ENCODE results near the gene IGFL2. TPM values are rescaled to one million over a fixed set of nuclear protein-coding genes. Genes with fewer than 3 reads are reported as not detected.

Gene IGFL2
- total and polyA plus RNA-seq, 10 of the 15 experiments (the other 5 are each of a cell fraction or from before 2014, with no cell fraction given) = 0.19 TPM; not detected in 9

DNA sequence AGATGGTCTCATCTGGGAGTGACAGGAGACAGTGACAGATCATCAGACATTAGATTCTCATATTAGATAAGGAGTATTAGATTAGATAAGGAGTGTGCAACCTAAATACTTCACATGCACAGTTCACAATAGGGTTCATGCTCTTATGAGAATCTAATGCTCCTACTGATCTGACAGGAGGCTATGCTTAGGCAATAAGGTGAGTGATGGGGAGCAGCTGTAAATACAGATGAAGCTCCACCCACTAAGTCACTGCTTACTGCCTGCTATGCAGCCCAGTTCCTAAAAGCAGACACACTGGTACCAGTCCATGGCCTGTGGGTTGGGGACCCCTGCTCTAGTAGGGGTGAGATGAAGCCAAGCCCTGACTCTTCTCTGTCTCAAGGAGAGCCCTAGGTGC, 13.5 kb upstream of the IGFL2 start:
- Histone ChIP-seq H3K27ac (ENCODE audit: control insufficient read depth, insufficient read depth) (no peak overlapping the region), H3K9me3 (replicated peaks; ENCODE audit: control insufficient read depth, insufficient read depth, low read length) (peaks cover 2% of the 10 kb centered on the region; the same call in 2 of the 3 replicates), H3K27me3 (replicated peaks in 1 of 2; ENCODE audit: control insufficient read depth in 2 of 2, insufficient read depth in 2 of 2, low read length in 1 of 2) (peaks cover 0 to 4% of the 10 kb centered on the region in 2 experiments; a peak in 1 of 4 replicates), H3K36me3 (ENCODE audit: control insufficient read depth in 2 of 2, insufficient read depth in 2 of 2, low read length in 1 of 2) (no peaks in the 10 kb centered on the region), H3K79me2 (ENCODE audit: control insufficient read depth, insufficient read depth, low read length) (no peaks in the 10 kb centered on the region), H3K9ac (ENCODE audit: control insufficient read depth, insufficient read depth, low read length) (no peak overlapping the region), H3K4me3 (no peak overlapping the region), H3K4me1 (ENCODE audit: control insufficient read depth, insufficient read depth, low read length) (peaks cover 3% of the 10 kb centered on the region; the same call in 1 of the 2 replicates), H2AFZ (ENCODE audit: control insufficient read depth, low read depth, low read length) (no peak overlapping the region), H3K4me2 (ENCODE audit: control insufficient read depth, insufficient read depth) (no peak overlapping the region), H4K20me1 (ENCODE audit: control insufficient read depth, insufficient read depth) (no peaks in the 10 kb centered on the region; the same call in 1 of the 2 replicates)
- in situ Hi-C loops (cut with MboI) (no loop called here), intact Hi-C loops (cut with micrococcal nuclease; ENCODE audit: unreplicated experiment) (no loop called here)
- TF ChIP-seq NR2C2 (IDR thresholded peaks at IDR 0.05; ENCODE audit: borderline replicate concordance, control insufficient read depth, insufficient read length, low read depth) (no peak), BACH1 (IDR thresholded peaks at IDR 0.05; ENCODE audit: borderline replicate concordance) (no peak), SMC3 (IDR thresholded peaks at IDR 0.05; ENCODE audit: borderline replicate concordance, low read length) (no peak), TCF7 (IDR thresholded peaks at IDR 0.05; ENCODE audit: borderline replicate concordance) (no peak)
- ChIA-PET CTCF (no interaction called here), SMC1A (ENCODE audit: uncharacterized antibody, unreplicated experiment) (interaction anchor here (1.5 kb wide), 1 partner anchor 19 kb away, joined by 7 read pairs; no protein-coding TSS in a partner anchor), RAD21 (ENCODE audit: unreplicated experiment) (no interaction called here), POLR2A (no interaction called here)
- DNase-seq (ENCODE audit: low read depth, low spot score) = no peak
- ATAC-seq = no peak
- no TSS peak for BruUV-seq (replicated peaks)
- FAIRE-seq = no peak

DNA sequence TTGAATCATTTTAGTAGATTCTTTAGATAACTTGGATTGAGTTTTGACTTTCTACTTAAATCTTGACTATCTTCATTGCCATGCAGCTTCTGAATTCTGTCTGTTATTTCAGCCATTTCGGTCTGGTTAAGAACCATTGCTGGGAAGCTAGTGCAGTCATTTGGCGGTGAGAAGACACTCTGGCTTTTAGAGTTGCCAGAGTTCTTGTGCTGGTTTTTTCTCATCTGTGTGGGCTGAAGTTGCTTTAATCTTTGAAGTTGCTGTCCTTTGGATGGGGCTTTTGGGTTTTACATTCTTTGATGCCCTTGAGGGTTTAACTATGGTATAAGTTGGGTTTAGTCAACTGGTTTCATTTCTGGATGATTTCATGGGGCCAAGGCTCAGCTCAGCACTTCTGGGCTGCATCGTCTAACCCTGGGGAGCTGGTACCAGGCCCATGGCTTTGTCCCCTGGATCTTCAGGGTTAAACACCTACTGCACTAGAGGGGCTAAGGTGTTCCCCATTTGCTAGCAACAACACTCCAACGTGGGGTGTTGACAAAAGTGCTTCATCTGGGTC, 10.0 kb upstream of the IGFL2 start:
- DNase-seq (ENCODE audit: low read depth, low spot score) (no peak), FAIRE-seq (no peak), ATAC-seq (no peak)
- no peak overlapping the region for H3K27ac ChIP-seq (ENCODE audit: control insufficient read depth, insufficient read depth)
- RAD21 ChIA-PET (ENCODE audit: unreplicated experiment) = no interaction called here
- intact Hi-C loops (cut with micrococcal nuclease; ENCODE audit: unreplicated experiment) = no loop called here
- H3K4me3 ChIP-seq = no peak overlapping the region
- no peak overlapping the region for H3K9ac ChIP-seq (ENCODE audit: control insufficient read depth, insufficient read depth, low read length)
- H3K79me2 ChIP-seq (ENCODE audit: control insufficient read depth, insufficient read depth, low read length) = no peaks in the 10 kb centered on the region
- TF ChIP-seq SRF (IDR thresholded peaks at IDR 0.05; ENCODE audit: low read depth in 2 of 2, low read length in 2 of 2) (no peak), TAF1 (IDR thresholded peaks at IDR 0.05; ENCODE audit: borderline replicate concordance, low read depth, low read length) (no peak)
- TF ChIP-seq, protein P1, sequence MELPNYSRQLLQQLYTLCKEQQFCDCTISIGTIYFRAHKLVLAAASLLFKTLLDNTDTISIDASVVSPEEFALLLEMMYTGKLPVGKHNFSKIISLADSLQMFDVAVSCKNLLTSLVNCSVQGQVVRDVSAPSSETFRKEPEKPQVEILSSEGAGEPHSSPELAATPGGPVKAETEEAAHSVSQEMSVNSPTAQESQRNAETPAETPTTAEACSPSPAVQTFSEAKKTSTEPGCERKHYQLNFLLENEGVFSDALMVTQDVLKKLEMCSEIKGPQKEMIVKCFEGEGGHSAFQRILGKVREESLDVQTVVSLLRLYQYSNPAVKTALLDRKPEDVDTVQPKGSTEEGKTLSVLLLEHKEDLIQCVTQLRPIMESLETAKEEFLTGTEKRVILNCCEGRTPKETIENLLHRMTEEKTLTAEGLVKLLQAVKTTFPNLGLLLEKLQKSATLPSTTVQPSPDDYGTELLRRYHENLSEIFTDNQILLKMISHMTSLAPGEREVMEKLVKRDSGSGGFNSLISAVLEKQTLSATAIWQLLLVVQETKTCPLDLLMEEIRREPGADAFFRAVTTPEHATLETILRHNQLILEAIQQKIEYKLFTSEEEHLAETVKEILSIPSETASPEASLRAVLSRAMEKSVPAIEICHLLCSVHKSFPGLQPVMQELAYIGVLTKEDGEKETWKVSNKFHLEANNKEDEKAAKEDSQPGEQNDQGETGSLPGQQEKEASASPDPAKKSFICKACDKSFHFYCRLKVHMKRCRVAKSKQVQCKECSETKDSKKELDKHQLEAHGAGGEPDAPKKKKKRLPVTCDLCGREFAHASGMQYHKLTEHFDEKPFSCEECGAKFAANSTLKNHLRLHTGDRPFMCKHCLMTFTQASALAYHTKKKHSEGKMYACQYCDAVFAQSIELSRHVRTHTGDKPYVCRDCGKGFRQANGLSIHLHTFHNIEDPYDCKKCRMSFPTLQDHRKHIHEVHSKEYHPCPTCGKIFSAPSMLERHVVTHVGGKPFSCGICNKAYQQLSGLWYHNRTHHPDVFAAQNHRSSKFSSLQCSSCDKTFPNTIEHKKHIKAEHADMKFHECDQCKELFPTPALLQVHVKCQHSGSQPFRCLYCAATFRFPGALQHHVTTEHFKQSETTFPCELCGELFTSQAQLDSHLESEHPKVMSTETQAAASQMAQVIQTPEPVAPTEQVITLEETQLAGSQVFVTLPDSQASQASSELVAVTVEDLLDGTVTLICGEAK (IDR thresholded peaks at IDR 0.05; ENCODE audit: borderline replicate concordance) = no peak
- no peak overlapping the region for H2AFZ ChIP-seq (ENCODE audit: control insufficient read depth, low read depth, low read length)
- CTCF ChIA-PET = no interaction called here
- in situ Hi-C loops (cut with MboI) = no loop called here
- H3K4me2 ChIP-seq (ENCODE audit: control insufficient read depth, insufficient read depth) = no peak overlapping the region
- BruUV-seq (replicated peaks) = no TSS peak
- POLR2A ChIA-PET = interaction anchor here (0.6 kb wide), 1 partner anchor 14 kb away, joined by 3 read pairs; no protein-coding TSS in a partner anchor
- no peaks in the 10 kb centered on the region; the same call in 1 of the 2 replicates for H4K20me1 ChIP-seq (ENCODE audit: control insufficient read depth, insufficient read depth)
- 16% methylated on average over 4 of the region's 4 CpGs for WGBS (ENCODE audit: insufficient coverage, insufficient replicate concordance, low lambda C conversion rate, missing lambda C conversion rate)
- H3K36me3 ChIP-seq (ENCODE audit: control insufficient read depth in 2 of 2, insufficient read depth in 2 of 2, low read length in 1 of 2) = no peaks in the 10 kb centered on the region
- peaks cover under 1% of the 10 kb centered on the region; the same call in 1 of the 2 replicates for H3K4me1 ChIP-seq (ENCODE audit: control insufficient read depth, insufficient read depth, low read length)
- peaks cover under 1% of the 10 kb centered on the region; the same call in 2 of the 3 replicates for H3K9me3 ChIP-seq (replicated peaks; ENCODE audit: control insufficient read depth, insufficient read depth, low read length)
- SMC1A ChIA-PET (ENCODE audit: uncharacterized antibody, unreplicated experiment) = no interaction called here
- peaks cover 0 to 4% of the 10 kb centered on the region in 2 experiments; a peak in 1 of 4 replicates for H3K27me3 ChIP-seq (replicated peaks in 1 of 2; ENCODE audit: control insufficient read depth in 2 of 2, insufficient read depth in 2 of 2, low read length in 1 of 2)
